Colonic mucosa (tissue), 4 donors: ENCODE data around the gene PPP1CC. TPM values are rescaled to one million over a fixed set of nuclear protein-coding genes. Genes with fewer than 3 reads are reported as not detected.
"Not testable (repeated sequence)": the region's sequence is repeated elsewhere in the genome, so short reads cannot be mapped to it uniquely, and the experiment has no call there.

Experiments used
- DNase-seq: peaks from one replicate; pipeline ENCODE4 v3.0.0-alpha.2; 2020
- H3K27ac ChIP-seq: fragments of 200-600 bp; one replicate; pipeline ENCODE4 v1.8.0; 2021
- H3K27me3 ChIP-seq: fragments of 200-600 bp; one replicate; pipeline ENCODE4 v1.8.0; 2021
- H3K36me3 ChIP-seq: fragments of 200-600 bp; one replicate; pipeline ENCODE4 v1.8.0; 2021
- H3K4me1 ChIP-seq: fragments of 200-600 bp; one replicate; pipeline ENCODE4 v1.8.0; 2021; ENCODE audit warnings: mild to moderate bottlenecking
- H3K4me3 ChIP-seq: fragments of 200-600 bp; one replicate; pipeline ENCODE4 v1.8.0; 2021
- H3K9ac ChIP-seq, 2 donors: one replicate each; pipeline ENCODE4 v1.7.0; 2013; ENCODE audit warnings: control low read depth in 2 of 2, low read depth in 2 of 2, low read length in 2 of 2
- H3K9me3 ChIP-seq: fragments of 200-600 bp; one replicate; pipeline ENCODE4 v1.8.0; 2021
- intact Hi-C: fragments of 100-400 bp; cut with DNase I; formaldehyde crosslinking; loops from one replicate; pipeline ENCODE4 v1.14.1; 2022
- total RNA-seq, 2 donors: library from RNA; stranded (reverse); fragmentation: NEBNext Ultra II Directional in 1 of 2; extraction: Animal tissue kit (Norgen Biotek cat#: 25700) in 1 of 2; gene quantifications; one replicate each; pipeline ENCODE4 v1.2.1, GENCODE V29; 2021
- TF ChIP-seq, protein P1 (sequence below): fragments of 200-600 bp; IDR thresholded peaks from one replicate; pipeline ENCODE4 v1.8.0; 2022; ENCODE audit warnings: antibody characterized with exemption, mild to moderate bottlenecking
- donor health status: healthy.
- donor health status: DM: no; HTN: no; CAD: no.
- donor health status: DM: no; HTN: no; CAD: no.

PPP1CC gene
- total RNA-seq, 2 donors from 2014 or later, result 170 to 198 TPM

DNA sequence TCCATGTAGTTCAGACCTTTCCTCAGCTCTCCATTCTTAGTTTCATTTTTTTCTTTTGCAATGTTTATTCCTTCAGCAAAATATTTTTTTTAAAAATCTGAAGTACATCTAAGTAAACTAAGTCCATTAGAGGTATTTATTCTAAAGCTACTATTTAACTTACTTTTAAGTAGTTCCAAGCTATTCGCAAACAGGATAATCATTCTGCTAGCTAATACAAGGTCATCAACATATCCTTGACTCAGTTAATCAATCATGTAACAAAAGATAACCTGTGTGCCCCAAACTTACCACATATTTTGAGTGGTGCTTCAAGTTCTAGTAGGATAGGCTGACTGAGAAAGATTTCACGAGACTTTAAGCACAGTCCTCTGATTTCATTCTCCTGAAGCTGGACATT is 11.2 kb downstream of the PPP1CC start:
- Histone ChIP-seq H3K4me1 (peaks cover 9% of the 10 kb centered on the region), H3K27ac (no peak overlapping the region), H3K9ac (no peak overlapping the region), H3K9me3 (no peaks in the 10 kb centered on the region), H3K27me3 (no peaks in the 10 kb centered on the region), H3K36me3 (peaks cover 4% of the 10 kb centered on the region), H3K4me3 (no peak overlapping the region)
- TF ChIP-seq, protein P1, sequence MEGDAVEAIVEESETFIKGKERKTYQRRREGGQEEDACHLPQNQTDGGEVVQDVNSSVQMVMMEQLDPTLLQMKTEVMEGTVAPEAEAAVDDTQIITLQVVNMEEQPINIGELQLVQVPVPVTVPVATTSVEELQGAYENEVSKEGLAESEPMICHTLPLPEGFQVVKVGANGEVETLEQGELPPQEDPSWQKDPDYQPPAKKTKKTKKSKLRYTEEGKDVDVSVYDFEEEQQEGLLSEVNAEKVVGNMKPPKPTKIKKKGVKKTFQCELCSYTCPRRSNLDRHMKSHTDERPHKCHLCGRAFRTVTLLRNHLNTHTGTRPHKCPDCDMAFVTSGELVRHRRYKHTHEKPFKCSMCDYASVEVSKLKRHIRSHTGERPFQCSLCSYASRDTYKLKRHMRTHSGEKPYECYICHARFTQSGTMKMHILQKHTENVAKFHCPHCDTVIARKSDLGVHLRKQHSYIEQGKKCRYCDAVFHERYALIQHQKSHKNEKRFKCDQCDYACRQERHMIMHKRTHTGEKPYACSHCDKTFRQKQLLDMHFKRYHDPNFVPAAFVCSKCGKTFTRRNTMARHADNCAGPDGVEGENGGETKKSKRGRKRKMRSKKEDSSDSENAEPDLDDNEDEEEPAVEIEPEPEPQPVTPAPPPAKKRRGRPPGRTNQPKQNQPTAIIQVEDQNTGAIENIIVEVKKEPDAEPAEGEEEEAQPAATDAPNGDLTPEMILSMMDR, result no peak
- intact Hi-C loops, result no loop called here
- no peak for DNase-seq

DNA sequence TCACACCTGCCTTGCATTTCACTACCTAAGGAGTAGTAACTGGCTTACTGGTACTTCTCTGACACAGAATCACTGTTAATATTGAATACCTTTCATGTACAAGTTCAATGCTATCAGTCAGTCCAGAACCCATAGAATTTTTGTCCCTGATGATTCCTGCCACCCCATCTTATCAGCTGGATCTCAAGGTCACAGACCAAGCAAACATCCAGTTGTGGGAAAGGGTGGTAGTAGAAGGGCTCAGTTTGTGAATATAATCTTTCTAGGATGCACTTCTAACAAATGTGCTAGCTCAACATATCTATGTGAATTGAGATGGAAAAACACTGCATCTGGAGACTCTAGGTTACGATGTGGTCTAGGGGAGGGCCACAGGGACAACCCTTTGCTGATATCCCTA is 14.1 kb downstream of the PPP1CC start:
- Histone ChIP-seq H3K9me3 (no peaks in the 10 kb centered on the region), H3K27me3 (no peaks in the 10 kb centered on the region), H3K4me1 (peaks cover under 1% of the 10 kb centered on the region), H3K27ac (no peak overlapping the region), H3K9ac (no peak overlapping the region), H3K36me3 (peaks cover 8% of the 10 kb centered on the region), H3K4me3 (no peak overlapping the region)
- TF ChIP-seq, protein P1, result no peak
- intact Hi-C loops, result no loop called here
- DNase-seq, result no peak

DNA sequence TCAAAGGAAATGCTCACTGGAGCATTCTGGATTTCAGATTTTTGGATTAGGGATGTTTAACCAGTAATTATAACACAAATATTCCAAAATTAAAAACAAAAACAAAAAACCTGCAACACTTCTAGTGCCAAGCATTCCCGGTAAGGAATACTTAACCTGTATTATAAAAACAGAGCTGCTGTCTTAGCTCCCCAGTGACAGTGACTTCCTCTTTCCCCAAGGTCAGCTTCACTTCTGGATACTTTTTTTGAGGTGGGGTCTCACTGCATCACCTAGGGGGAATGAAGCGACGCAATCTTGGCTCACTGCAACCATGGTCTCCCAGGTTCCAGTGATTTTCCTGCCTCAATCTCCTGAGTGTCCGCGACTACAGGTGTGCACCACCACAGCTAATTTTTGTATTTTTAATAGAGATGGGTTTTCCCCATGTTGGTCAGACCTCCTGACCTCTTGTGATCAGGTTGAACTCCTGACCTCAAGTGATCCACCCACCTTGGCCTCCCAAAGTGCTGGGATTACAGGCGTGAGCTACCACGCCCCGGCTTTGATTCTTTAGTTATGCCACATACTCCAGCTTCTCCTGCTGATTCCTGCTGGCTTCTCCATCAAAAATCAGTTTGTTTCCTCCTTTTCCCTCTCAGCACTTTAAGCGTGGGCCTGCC is 15.9 kb downstream of the PPP1CC start:
- no peaks in the 10 kb centered on the region for H3K4me1 ChIP-seq
- H3K36me3 ChIP-seq, result peaks cover 14% of the 10 kb centered on the region
- no peaks in the 10 kb centered on the region for H3K27me3 ChIP-seq
- TF ChIP-seq, protein P1, result no peak
- peak overlapping the region; percentile 22 for H3K27ac ChIP-seq
- DNase-seq, result no peak
- H3K9ac ChIP-seq, result no peak overlapping the region
- no peak overlapping the region for H3K4me3 ChIP-seq
- intact Hi-C loops, result no loop called here
- no peaks in the 10 kb centered on the region for H3K9me3 ChIP-seq

DNA sequence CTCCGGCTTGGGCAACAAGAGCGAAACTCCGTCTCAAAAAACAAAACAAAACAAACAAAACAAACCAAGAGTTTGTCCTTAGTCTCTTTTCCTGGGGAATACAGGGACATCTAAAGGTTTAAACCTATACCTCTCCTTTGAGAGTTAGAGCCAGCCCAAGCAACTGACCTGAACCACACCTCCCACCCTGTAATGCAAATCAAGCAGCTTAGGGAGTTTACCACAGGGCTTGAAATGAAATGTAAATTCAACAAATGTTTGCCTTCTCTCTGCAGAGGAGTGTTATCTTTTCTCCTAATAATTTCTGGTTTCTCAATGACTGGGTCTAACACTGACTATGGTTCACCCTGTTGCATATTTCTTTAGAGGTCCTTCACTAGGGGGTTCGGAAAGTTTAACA is 16.7 kb downstream of the PPP1CC start:
- H3K9me3 ChIP-seq, result no peaks in the 10 kb centered on the region
- H3K27ac ChIP-seq, result no peak overlapping the region
- peaks cover 21% of the 10 kb centered on the region for H3K36me3 ChIP-seq
- H3K4me1 ChIP-seq, result no peaks in the 10 kb centered on the region
- H3K4me3 ChIP-seq, result no peak overlapping the region
- no peak overlapping the region for H3K9ac ChIP-seq
- intact Hi-C loops, result no loop called here
- TF ChIP-seq, protein P1, result no peak
- DNase-seq, result no peak
- no peaks in the 10 kb centered on the region for H3K27me3 ChIP-seq

DNA sequence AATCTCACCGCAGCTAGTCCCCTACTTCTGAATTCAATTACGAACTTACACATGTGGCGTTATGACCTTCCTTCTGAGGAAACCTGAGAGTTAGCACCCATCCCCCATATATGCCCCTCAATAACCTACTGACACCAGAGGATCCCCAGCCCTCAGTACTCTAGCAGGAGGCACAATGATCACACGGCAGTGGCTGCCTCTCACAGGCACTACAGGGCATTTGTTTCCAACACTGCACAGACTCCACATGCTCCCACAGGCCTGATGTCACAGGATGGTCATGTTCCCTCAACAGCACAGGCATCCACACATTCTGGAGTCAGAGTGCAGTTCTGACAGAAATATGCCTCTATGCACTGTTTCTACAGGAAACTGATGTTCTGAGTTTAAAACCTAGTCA is 17.4 kb downstream of the PPP1CC start:
- no peaks in the 10 kb centered on the region for H3K4me1 ChIP-seq
- no peak overlapping the region for H3K27ac ChIP-seq
- TF ChIP-seq, protein P1, result no peak
- no peaks in the 10 kb centered on the region for H3K27me3 ChIP-seq
- no peak overlapping the region for H3K9ac ChIP-seq
- intact Hi-C loops, result no loop called here
- no peak for DNase-seq
- H3K36me3 ChIP-seq, result peaks cover 28% of the 10 kb centered on the region
- H3K9me3 ChIP-seq, result no peaks in the 10 kb centered on the region
- H3K4me3 ChIP-seq, result no peak overlapping the region

DNA sequence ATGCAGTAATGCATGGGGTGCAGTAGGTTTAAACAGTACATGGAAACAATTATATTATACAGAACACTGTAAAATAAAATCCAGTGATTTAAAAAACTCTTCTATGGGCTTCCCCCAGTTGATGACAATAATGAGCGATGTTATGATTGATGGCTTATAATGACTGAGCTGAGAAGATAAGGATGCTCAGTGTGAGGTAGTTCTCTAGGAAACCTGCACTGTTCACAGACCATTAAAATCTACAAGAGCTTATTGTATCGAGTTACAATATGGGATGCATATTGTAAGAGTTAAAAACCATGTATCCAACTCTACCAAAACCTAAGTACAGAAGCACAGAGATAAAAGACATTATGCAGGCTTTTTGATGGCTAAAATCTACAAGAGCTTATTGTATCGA is 19.8 kb downstream of the PPP1CC start:
- H3K4me3 ChIP-seq, H3K4me1 ChIP-seq, intact Hi-C loops, H3K27ac ChIP-seq, H3K9ac ChIP-seq, H3K9me3 ChIP-seq, DNase-seq, H3K27me3 ChIP-seq: not testable (repeated sequence)
- H3K36me3 ChIP-seq, result peaks cover 33% of the 10 kb centered on the region
